Activated naive CD4-positive, alpha-beta T cell treated with anti-CD3 and anti-CD28 coated beads, Interleukin-2, amount 10 ng/mL, durations not matched to agents 7 days and 5 days (primary cell): ENCODE measurements around the gene DGKD.

Experiments
- CTCF ChIA-PET: fragments of 350-600 bp; sonication (Branson Sonifier 250); formaldehyde crosslinking; loops from one replicate; lab custom pipeline; 2021; ENCODE audit warnings: antibody characterized with exemption; lab: Charles Lee
- DNase-seq: peaks from one replicate; pipeline ENCODE4 v3.0.0-alpha.2; 2020
- H3K27ac Mint-ChIP-seq: one replicate; pipeline ENCODE4 v1.8.0; 2021; ENCODE audit warnings: mild to moderate bottlenecking, moderate library complexity, mixed read lengths
- H3K27me3 Mint-ChIP-seq: one replicate; pipeline ENCODE4 v1.8.0; 2021; ENCODE audit warnings: mild to moderate bottlenecking, mixed read lengths
- H3K36me3 Mint-ChIP-seq: one replicate; pipeline ENCODE4 v1.8.0; 2021; ENCODE audit warnings: mixed read lengths
- H3K4me1 Mint-ChIP-seq: one replicate; pipeline ENCODE4 v1.8.0; 2021; ENCODE audit warnings: mixed read lengths
- H3K4me3 Mint-ChIP-seq: one replicate; pipeline ENCODE4 v1.8.0; 2021; ENCODE audit warnings: mild to moderate bottlenecking, moderate library complexity, mixed read lengths
- H3K9me3 Mint-ChIP-seq: one replicate; pipeline ENCODE4 v1.8.0; 2021; ENCODE audit warnings: mixed read lengths

The DGKD gene

GRCh38 chr2:233353769-233354499 is at the start of gene DGKD:
Gene DGKD (plus strand): TSS chr2:233354494. CDS start chr2:233354519, 25 bp downstream.
- no peaks in the 10 kb centered on the region for H3K9me3 Mint-ChIP-seq
- H3K4me1 Mint-ChIP-seq: peaks cover 78% of the 10 kb centered on the region
- peak; percentile 77 for DNase-seq
- peaks cover 41% of the 10 kb centered on the region for H3K36me3 Mint-ChIP-seq
- peak within 1 kb of the TSS; percentile 81 for H3K4me3 Mint-ChIP-seq
- H3K27ac Mint-ChIP-seq: peak within 1 kb of the TSS; percentile 83
- CTCF ChIA-PET: interaction anchor here (0.6 to 1.8 kb wide), 11 partner anchors 11 to 89 kb away, joined by 3 to 11 read pairs (median 3); no protein-coding TSS in a partner anchor
- H3K27me3 Mint-ChIP-seq: peaks cover 22% of the 10 kb centered on the region

- Mint-ChIP-seq H3K4me1 (peaks cover 3% of the 10 kb centered on the region), H3K27ac (no peak within 1 kb of the TSS), H3K9me3 (no peaks in the 10 kb centered on the region), H3K4me3 (no peak within 1 kb of the TSS), H3K27me3 (peaks cover 29% of the 10 kb centered on the region), H3K36me3 (no peaks in the 10 kb centered on the region)
- CTCF ChIA-PET: interaction anchor here (0.6 to 0.7 kb wide), 2 partner anchors 46 to 594 kb away, joined by 3 read pairs; no protein-coding TSS in a partner anchor
- no peak for DNase-seq
These were observed 46.7 kb upstream of the DGKD start, which contains the start of gene SAG for GRCh38 chr2:233307565-233307964. Gene SAG (plus strand): TSS chr2:233307816. CDS start chr2:233309190, 1,374 bp downstream.

GRCh38 chr2:233311241-233311926 is 42.9 kb upstream of the DGKD start:
- Mint-ChIP-seq H3K4me1 (peaks cover 3% of the 10 kb centered on the region), H3K36me3 (no peaks in the 10 kb centered on the region), H3K9me3 (no peaks in the 10 kb centered on the region), H3K27ac (no peak overlapping the region), H3K4me3 (no peak overlapping the region), H3K27me3 (peaks cover 30% of the 10 kb centered on the region)
- no peak for DNase-seq
- CTCF ChIA-PET: no interaction called here

GRCh38 chr2:233312874-233313273 is 41.4 kb upstream of the DGKD start:
- H3K27me3 Mint-ChIP-seq: peaks cover 31% of the 10 kb centered on the region
- no peaks in the 10 kb centered on the region for H3K9me3 Mint-ChIP-seq
- no peak overlapping the region for H3K4me3 Mint-ChIP-seq
- no peaks in the 10 kb centered on the region for H3K36me3 Mint-ChIP-seq
- CTCF ChIA-PET: no interaction called here
- no peak overlapping the region for H3K27ac Mint-ChIP-seq
- peaks cover 3% of the 10 kb centered on the region for H3K4me1 Mint-ChIP-seq
- DNase-seq: no peak

GRCh38 chr2:233314180-233314925 is 39.9 kb upstream of the DGKD start:
- Mint-ChIP-seq H3K4me1 (peaks cover 3% of the 10 kb centered on the region), H3K27ac (no peak overlapping the region), H3K27me3 (peaks cover 46% of the 10 kb centered on the region), H3K36me3 (no peaks in the 10 kb centered on the region), H3K9me3 (no peaks in the 10 kb centered on the region), H3K4me3 (no peak overlapping the region)
- DNase-seq: no peak
- CTCF ChIA-PET: no interaction called here

- Mint-ChIP-seq H3K36me3 (no peaks in the 10 kb centered on the region), H3K4me3 (no peak overlapping the region), H3K27me3 (peaks cover 51% of the 10 kb centered on the region), H3K4me1 (peaks cover 2% of the 10 kb centered on the region), H3K27ac (no peak overlapping the region), H3K9me3 (no peaks in the 10 kb centered on the region)
- no peak for DNase-seq
- CTCF ChIA-PET: interaction anchor here (1.1 to 1.2 kb wide), 2 partner anchors 32 to 681 kb away, joined by 3 read pairs; no protein-coding TSS in a partner anchor
These were observed 36.9 kb upstream of the DGKD start for GRCh38 chr2:233317196-233317943.

- CTCF ChIA-PET: no interaction called here
- peaks cover 38% of the 10 kb centered on the region for H3K27me3 Mint-ChIP-seq
- DNase-seq: no peak
- H3K4me3 Mint-ChIP-seq: no peak overlapping the region
- no peak overlapping the region for H3K27ac Mint-ChIP-seq
- H3K4me1 Mint-ChIP-seq: peaks cover 11% of the 10 kb centered on the region
- no peaks in the 10 kb centered on the region for H3K9me3 Mint-ChIP-seq
- H3K36me3 Mint-ChIP-seq: no peaks in the 10 kb centered on the region
These were observed 35.0 kb upstream of the DGKD start for GRCh38 chr2:233319256-233319655.

GRCh38 chr2:233320470-233320869 is 33.8 kb upstream of the DGKD start:
- H3K9me3 Mint-ChIP-seq: no peaks in the 10 kb centered on the region
- no peak overlapping the region for H3K27ac Mint-ChIP-seq
- peaks cover 11% of the 10 kb centered on the region for H3K4me1 Mint-ChIP-seq
- H3K4me3 Mint-ChIP-seq: no peak overlapping the region
- H3K36me3 Mint-ChIP-seq: no peaks in the 10 kb centered on the region
- no peak for DNase-seq
- CTCF ChIA-PET: no interaction called here
- H3K27me3 Mint-ChIP-seq: peaks cover 44% of the 10 kb centered on the region

- Mint-ChIP-seq H3K4me3 (no peak overlapping the region), H3K27me3 (peaks cover 46% of the 10 kb centered on the region), H3K27ac (no peak overlapping the region), H3K36me3 (no peaks in the 10 kb centered on the region), H3K9me3 (no peaks in the 10 kb centered on the region), H3K4me1 (peaks cover 11% of the 10 kb centered on the region)
- no peak for DNase-seq
- CTCF ChIA-PET: no interaction called here
These were observed 33.1 kb upstream of the DGKD start for GRCh38 chr2:233321166-233321565.

- H3K36me3 Mint-ChIP-seq: no peaks in the 10 kb centered on the region
- H3K27me3 Mint-ChIP-seq: peaks cover 44% of the 10 kb centered on the region
- no peak overlapping the region for H3K27ac Mint-ChIP-seq
- CTCF ChIA-PET: no interaction called here
- no peaks in the 10 kb centered on the region for H3K9me3 Mint-ChIP-seq
- peaks cover 11% of the 10 kb centered on the region for H3K4me1 Mint-ChIP-seq
- no peak overlapping the region for H3K4me3 Mint-ChIP-seq
- DNase-seq: no peak
These were observed 30.4 kb upstream of the DGKD start for GRCh38 chr2:233323851-233324250.

GRCh38 chr2:233325256-233325655 is 29.0 kb upstream of the DGKD start:
- Mint-ChIP-seq H3K27me3 (peaks cover 30% of the 10 kb centered on the region), H3K4me1 (peaks cover 23% of the 10 kb centered on the region), H3K27ac (no peak overlapping the region), H3K4me3 (no peak overlapping the region), H3K36me3 (peaks cover 4% of the 10 kb centered on the region), H3K9me3 (no peaks in the 10 kb centered on the region)
- no peak for DNase-seq
- CTCF ChIA-PET: no interaction called here

GRCh38 chr2:233325814-233326213 is 28.5 kb upstream of the DGKD start:
- DNase-seq: no peak
- CTCF ChIA-PET: no interaction called here
- Mint-ChIP-seq H3K4me3 (no peak overlapping the region), H3K27me3 (peaks cover 25% of the 10 kb centered on the region), H3K9me3 (no peaks in the 10 kb centered on the region), H3K4me1 (peaks cover 29% of the 10 kb centered on the region), H3K36me3 (peaks cover 4% of the 10 kb centered on the region), H3K27ac (no peak overlapping the region)

GRCh38 chr2:233326500-233326899 is 27.8 kb upstream of the DGKD start:
- H3K4me1 Mint-ChIP-seq: peaks cover 36% of the 10 kb centered on the region
- peaks cover 6% of the 10 kb centered on the region for H3K36me3 Mint-ChIP-seq
- peaks cover 18% of the 10 kb centered on the region for H3K27me3 Mint-ChIP-seq
- H3K4me3 Mint-ChIP-seq: no peak overlapping the region
- H3K27ac Mint-ChIP-seq: no peak overlapping the region
- peaks cover 5% of the 10 kb centered on the region for H3K9me3 Mint-ChIP-seq
- no peak for DNase-seq
- CTCF ChIA-PET: no interaction called here

GRCh38 chr2:233328922-233329321 is 25.4 kb upstream of the DGKD start:
- CTCF ChIA-PET: no interaction called here
- Mint-ChIP-seq H3K4me3 (no peak overlapping the region), H3K4me1 (peaks cover 46% of the 10 kb centered on the region), H3K27me3 (peaks cover 19% of the 10 kb centered on the region), H3K36me3 (peaks cover 9% of the 10 kb centered on the region), H3K9me3 (peaks cover 5% of the 10 kb centered on the region), H3K27ac (no peak overlapping the region)
- DNase-seq: no peak
